GM19452 (cell line): ENCODE measurements around the gene MORN5.

Experiments used
- ATAC-seq: cut with Tn5 transposase; IDR thresholded peaks from one replicate; pipeline ENCODE4 v1.9.1; 2021; ENCODE audit not compliant: unreplicated experiment

MORN5 gene

GRCh38 chr9:122124528-122124927, 35.2 kb upstream of the MORN5 start:
- ATAC-seq, result no peak

- peak; percentile 78 for ATAC-seq
Measured at GRCh38 chr9:122125158-122125508, 34.6 kb upstream of the MORN5 start.

GRCh38 chr9:122125509-122126330, 34.0 kb upstream of the MORN5 start:
- ATAC-seq, result no peak

GRCh38 chr9:122126331-122127261, 33.1 kb upstream of the MORN5 start:
- ATAC-seq, result no peak

- ATAC-seq, result no peak
Measured at GRCh38 chr9:122127396-122127798, 32.3 kb upstream of the MORN5 start.

- ATAC-seq, result no peak
Measured at GRCh38 chr9:122128007-122128968, 31.4 kb upstream of the MORN5 start.

GRCh38 chr9:122128969-122129343, 30.8 kb upstream of the MORN5 start:
- ATAC-seq, result no peak

- no peak for ATAC-seq
Measured at GRCh38 chr9:122129969-122130368, 29.7 kb upstream of the MORN5 start.

- ATAC-seq, result no peak
Measured at GRCh38 chr9:122130837-122131236, 28.9 kb upstream of the MORN5 start.

GRCh38 chr9:122131401-122132001, 28.2 kb upstream of the MORN5 start:
- ATAC-seq, result no peak

GRCh38 chr9:122132539-122132938, 27.2 kb upstream of the MORN5 start:
- no peak for ATAC-seq

- ATAC-seq, result no peak
Measured at GRCh38 chr9:122133263-122133983, 26.3 kb upstream of the MORN5 start.

- ATAC-seq, result no peak
Measured at GRCh38 chr9:122133984-122134535, 25.6 kb upstream of the MORN5 start.

- no peak for ATAC-seq
Measured at GRCh38 chr9:122134822-122135528, 24.7 kb upstream of the MORN5 start.

GRCh38 chr9:122135529-122135859, 24.2 kb upstream of the MORN5 start:
- no peak for ATAC-seq

- ATAC-seq, result no peak
Measured at GRCh38 chr9:122138560-122139268, 21.0 kb upstream of the MORN5 start.

- no peak for ATAC-seq
Measured at GRCh38 chr9:122140368-122141193, 19.1 kb upstream of the MORN5 start.

- ATAC-seq, result no peak
Measured at GRCh38 chr9:122141671-122142070, 18.0 kb upstream of the MORN5 start.
